ENCODE data around the gene CIDEB. TPM values are rescaled to one million over a fixed set of nuclear protein-coding genes. Genes with fewer than 3 reads are reported as not detected.

The CIDEB gene
- total and polyA plus RNA-seq, 10 of the 15 experiments (the other 5 are each of a cell fraction or from before 2014, with no cell fraction given) = 0.34 to 6.3 (median 3.2) TPM

GRCh38 chr14:24300326-24300980, 7.3 kb downstream of the CIDEB start:
- ChIA-PET RAD21 (ENCODE audit: unreplicated experiment) (interaction anchor here (0.6 to 7.8 kb wide), 10 partner anchors 8 to 137 kb away, joined by 3 to 231 read pairs (median 4); partner anchors contain the start of genes IPO4, MDP1 and TINF2), CTCF (interaction anchor here (0.9 to 13.4 kb wide), 11 partner anchors 8 to 193 kb away, joined by 3 to 368 read pairs (median 4); partner anchors contain the start of genes CIDEB, LTB4R, LTB4R2 and MDP1), SMC1A (ENCODE audit: uncharacterized antibody, unreplicated experiment) (interaction anchor here (1.1 to 10.1 kb wide), 5 partner anchors 21 to 140 kb away, joined by 3 to 201 read pairs (median 32); partner anchors contain the start of genes IRF9, MDP1, RABGGTA and TINF2), POLR2A (interaction anchor here (0.5 to 9.0 kb wide), 6 partner anchors 13 to 131 kb away, joined by 3 to 118 read pairs (median 4); partner anchors contain the start of genes MDP1 and TINF2)
- Histone ChIP-seq H3K4me3 (peak overlapping the region; percentile 96), H3K4me2 (ENCODE audit: control insufficient read depth, insufficient read depth) (peak overlapping the region; percentile 95), H3K9ac (ENCODE audit: control insufficient read depth, insufficient read depth, low read length) (peak overlapping the region; percentile 74), H2AFZ (ENCODE audit: control insufficient read depth, low read depth, low read length) (no peak overlapping the region), H3K4me1 (ENCODE audit: control insufficient read depth, insufficient read depth, low read length) (peaks cover 25% of the 10 kb centered on the region), H3K27me3 (replicated peaks in 1 of 2; ENCODE audit: control insufficient read depth in 2 of 2, insufficient read depth in 2 of 2, low read length in 1 of 2) (no peaks in the 10 kb centered on the region), H3K27ac (ENCODE audit: control insufficient read depth, insufficient read depth) (peak overlapping the region; percentile 39), H3K79me2 (ENCODE audit: control insufficient read depth, insufficient read depth, low read length) (peaks cover 23% of the 10 kb centered on the region), H3K9me3 (replicated peaks; ENCODE audit: control insufficient read depth, insufficient read depth, low read length) (no peaks in the 10 kb centered on the region), H4K20me1 (ENCODE audit: control insufficient read depth, insufficient read depth) (no peaks in the 10 kb centered on the region), H3K36me3 (ENCODE audit: control insufficient read depth in 2 of 2, insufficient read depth in 2 of 2, low read length in 1 of 2) (peaks cover 11 to 31% of the 10 kb centered on the region in 2 experiments)
- FAIRE-seq (no peak), DNase-seq (ENCODE audit: low read depth, low spot score) (no peak), ATAC-seq (no peak)
- in situ Hi-C loops (cut with MboI) = no loop called here
- WGBS (ENCODE audit: insufficient coverage, insufficient replicate concordance, low lambda C conversion rate, missing lambda C conversion rate) = 29% methylated on average over 16 of the region's 16 CpGs
- BruUV-seq (replicated peaks) = no TSS peak
- intact Hi-C loops (cut with micrococcal nuclease; ENCODE audit: unreplicated experiment) = no loop called here
- no peak for TF ChIP-seq SMARCA5 (IDR thresholded peaks at IDR 0.05)
- no peak for TF ChIP-seq BHLHE40 (IDR thresholded peaks at IDR 0.05; ENCODE audit: borderline replicate concordance in 1 of 2, low read depth in 2 of 2, low read length in 1 of 2)
- no peak for TF ChIP-seq NKRF (conservative IDR thresholded peaks at IDR 0.05)
- TF ChIP-seq CUX1 (IDR thresholded peaks at IDR 0.05; ENCODE audit: insufficient replicate concordance, low read depth, low read length) = no peak
- TF ChIP-seq TCF7 (IDR thresholded peaks at IDR 0.05; ENCODE audit: borderline replicate concordance) = no peak
- no peak for TF ChIP-seq SREBF2 (IDR thresholded peaks at IDR 0.05; ENCODE audit: low read length)
- no peak for TF ChIP-seq USF2 (IDR thresholded peaks at IDR 0.05; ENCODE audit: borderline replicate concordance, low read depth, low read length)
- no peak for TF ChIP-seq ZNF207 (IDR thresholded peaks at IDR 0.05; ENCODE audit: borderline replicate concordance)
- no peak for TF ChIP-seq TBL1XR1 (IDR thresholded peaks at IDR 0.05; ENCODE audit: low read depth, low read length)
- no peak for TF ChIP-seq IRF5 (IDR thresholded peaks at IDR 0.05; ENCODE audit: borderline replicate concordance)
- TF ChIP-seq STAT3 (IDR thresholded peaks at IDR 0.05; ENCODE audit: low read depth, low read length) = no peak
- no peak for TF ChIP-seq GABPA (IDR thresholded peaks at IDR 0.05; ENCODE audit: low read depth)
- no peak for TF ChIP-seq EGR1 (IDR thresholded peaks at IDR 0.05; ENCODE audit: borderline replicate concordance in 1 of 2, low read depth in 2 of 2, low read length in 2 of 2)
